ENCODE data around the gene MYCBP2. TPM values are rescaled to one million over a fixed set of nuclear protein-coding genes. Genes with fewer than 3 reads are reported as not detected.

The MYCBP2 gene
- total and polyA plus RNA-seq, 5 donors from 2014 or later: 20.8 to 189 (median 27.8) TPM

DNA sequence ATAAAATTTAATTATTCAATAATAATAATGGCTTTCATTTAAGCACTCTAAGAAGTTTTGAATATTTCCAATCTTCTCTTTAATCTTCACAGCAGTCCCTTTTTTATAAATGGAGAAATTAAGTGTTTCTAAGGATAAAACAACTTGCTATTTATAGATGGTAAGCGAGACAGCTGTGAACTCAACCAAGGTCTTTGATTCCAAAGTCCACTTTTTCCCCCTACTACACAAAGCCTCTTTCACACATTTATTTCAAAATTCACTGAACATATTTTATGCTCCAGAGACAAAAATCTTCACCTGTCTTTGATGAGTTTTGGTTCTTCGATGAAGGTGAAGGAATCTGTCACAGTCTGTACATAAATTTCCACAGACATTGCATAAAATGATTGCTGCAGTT, 265.5 kb downstream of the MYCBP2 start:
- peaks cover 0 to 6% (median 0%) of the 10 kb centered on the region in 4 donors for H3K4me1 Mint-ChIP-seq

GRCh38 chr13:77056886-77057285, 270.0 kb downstream of the MYCBP2 start:
- no peaks in the 10 kb centered on the region for H3K4me1 Mint-ChIP-seq
- no peak for DNase-seq
- Histone ChIP-seq H3K4me1 (ENCODE audit: control insufficient read depth, insufficient read depth, low read length, poor library complexity, severe bottlenecking) (no peaks in the 10 kb centered on the region), H3K9me3 (ENCODE audit: control insufficient read depth in 2 of 2, low read length in 2 of 2) (no peaks in the 10 kb centered on the region), H3K36me3 (ENCODE audit: control insufficient read depth, insufficient read depth, low read length) (peaks cover 80% of the 10 kb centered on the region), H3K27ac (ENCODE audit: insufficient read depth, low read length, poor library complexity, severe bottlenecking) (no peak overlapping the region), H3K27me3 (ENCODE audit: control insufficient read depth, insufficient read depth, low read length) (no peaks in the 10 kb centered on the region), H3K4me3 (ENCODE audit: low read depth, low read length) (no peak overlapping the region)
- no peaks in the 10 kb centered on the region for H3K27me3 Mint-ChIP-seq
- H3K36me3 Mint-ChIP-seq: peaks cover 50% of the 10 kb centered on the region
- peak overlapping the region in 1 of 3 donors; percentile 11 for H3K27ac Mint-ChIP-seq
- H3K4me3 Mint-ChIP-seq: no peak overlapping the region
- no peak for ATAC-seq (ENCODE audit: low read depth in 2 of 2)
- peaks cover 0 to 2% (median 0%) of the 10 kb centered on the region in 7 donors for H3K9me3 Mint-ChIP-seq

More for the DNA sequence above, 265.5 kb downstream of the MYCBP2 start:
- H3K36me3 ChIP-seq (ENCODE audit: control insufficient read depth, insufficient read depth, low read length): peaks cover 84% of the 10 kb centered on the region
- no peak overlapping the region for H3K27ac ChIP-seq (ENCODE audit: insufficient read depth, low read length, poor library complexity, severe bottlenecking)
- H3K27me3 ChIP-seq (ENCODE audit: control insufficient read depth, insufficient read depth, low read length): no peaks in the 10 kb centered on the region
- H3K36me3 Mint-ChIP-seq: peaks cover 54% of the 10 kb centered on the region
- H3K4me3 ChIP-seq (ENCODE audit: low read depth, low read length): no peak overlapping the region
- ATAC-seq (ENCODE audit: low read depth in 2 of 2) (no peak), DNase-seq (no peak)
- H3K9me3 ChIP-seq (ENCODE audit: control insufficient read depth in 2 of 2, low read length in 2 of 2): no peaks in the 10 kb centered on the region
- H3K27ac Mint-ChIP-seq: peak overlapping the region in 1 of 3 donors; percentile 94
- no peaks in the 10 kb centered on the region for H3K9me3 Mint-ChIP-seq
- H3K27me3 Mint-ChIP-seq: no peaks in the 10 kb centered on the region
- no peak overlapping the region for H3K4me3 Mint-ChIP-seq
- H3K4me1 ChIP-seq (ENCODE audit: control insufficient read depth, insufficient read depth, low read length, poor library complexity, severe bottlenecking): no peaks in the 10 kb centered on the region

DNA sequence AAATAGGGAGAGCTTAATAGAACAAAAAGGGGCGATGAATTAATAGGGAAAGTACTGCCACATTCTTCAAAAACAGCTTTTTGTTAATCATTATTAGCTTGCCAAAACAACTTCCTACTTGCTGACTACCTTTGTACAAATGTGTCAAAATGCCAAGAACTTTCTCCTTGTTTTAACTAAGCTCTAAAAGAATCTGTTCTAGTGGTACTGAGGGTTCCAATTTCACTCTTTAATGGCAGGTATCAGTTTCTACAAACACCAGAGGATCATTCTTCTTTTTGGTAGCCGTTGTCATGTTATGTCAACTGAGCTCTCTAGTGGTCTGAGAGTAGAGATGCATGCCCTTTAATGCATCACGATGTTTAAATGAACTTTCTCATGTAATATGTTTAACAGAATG, 270.5 kb downstream of the MYCBP2 start:
- H3K27ac Mint-ChIP-seq: peak overlapping the region in 1 of 3 donors; percentile 11
- H3K4me3 ChIP-seq (ENCODE audit: low read depth, low read length): no peak overlapping the region
- H3K4me1 Mint-ChIP-seq: no peaks in the 10 kb centered on the region
- peaks cover 0 to 2% (median 0%) of the 10 kb centered on the region in 7 donors for H3K9me3 Mint-ChIP-seq
- no peaks in the 10 kb centered on the region for H3K27me3 Mint-ChIP-seq
- ATAC-seq (ENCODE audit: low read depth in 2 of 2) (no peak), DNase-seq (no peak)
- peaks cover 79% of the 10 kb centered on the region for H3K36me3 ChIP-seq (ENCODE audit: control insufficient read depth, insufficient read depth, low read length)
- no peaks in the 10 kb centered on the region for H3K4me1 ChIP-seq (ENCODE audit: control insufficient read depth, insufficient read depth, low read length, poor library complexity, severe bottlenecking)
- H3K9me3 ChIP-seq (ENCODE audit: control insufficient read depth in 2 of 2, low read length in 2 of 2): no peaks in the 10 kb centered on the region
- H3K4me3 Mint-ChIP-seq: no peak overlapping the region
- peaks cover 48% of the 10 kb centered on the region for H3K36me3 Mint-ChIP-seq
- H3K27ac ChIP-seq (ENCODE audit: insufficient read depth, low read length, poor library complexity, severe bottlenecking): no peak overlapping the region
- no peaks in the 10 kb centered on the region for H3K27me3 ChIP-seq (ENCODE audit: control insufficient read depth, insufficient read depth, low read length)

- ATAC-seq (ENCODE audit: low read depth in 2 of 2): no peak
Measured at GRCh38 chr13:77055158-77055557, 271.7 kb downstream of the MYCBP2 start.

DNA sequence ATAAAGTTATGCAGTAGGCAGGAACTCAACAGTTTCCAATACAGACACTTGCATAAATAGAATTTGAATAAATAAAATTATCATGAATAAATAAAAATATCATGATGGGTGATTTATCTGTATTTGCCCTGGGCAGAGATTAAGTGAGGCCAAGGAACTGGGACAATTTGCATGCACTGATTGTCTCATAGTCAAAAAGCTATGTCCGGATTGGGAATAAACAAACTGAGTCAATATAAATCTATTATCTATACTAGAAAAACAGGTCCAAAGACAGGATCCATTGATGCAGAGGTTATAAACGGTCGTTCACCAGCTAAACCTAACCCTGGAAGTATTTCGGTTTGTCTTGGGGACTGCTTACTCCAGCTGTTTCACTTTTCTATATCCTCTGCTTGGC, 273.7 kb downstream of the MYCBP2 start:
- Mint-ChIP-seq H3K4me3 (no peak overlapping the region), H3K4me1 (peaks cover 0 to 4% (median 1%) of the 10 kb centered on the region in 4 donors), H3K36me3 (peaks cover 71% of the 10 kb centered on the region), H3K9me3 (peaks cover 0 to 2% (median 0%) of the 10 kb centered on the region in 7 donors), H3K27ac (no peak overlapping the region), H3K27me3 (no peaks in the 10 kb centered on the region)
- Histone ChIP-seq H3K27me3 (ENCODE audit: control insufficient read depth, insufficient read depth, low read length) (no peaks in the 10 kb centered on the region), H3K27ac (ENCODE audit: insufficient read depth, low read length, poor library complexity, severe bottlenecking) (no peak overlapping the region), H3K36me3 (ENCODE audit: control insufficient read depth, insufficient read depth, low read length) (peaks cover 91% of the 10 kb centered on the region), H3K4me3 (ENCODE audit: low read depth, low read length) (no peak overlapping the region), H3K4me1 (ENCODE audit: control insufficient read depth, insufficient read depth, low read length, poor library complexity, severe bottlenecking) (no peaks in the 10 kb centered on the region), H3K9me3 (ENCODE audit: control insufficient read depth in 2 of 2, low read length in 2 of 2) (no peaks in the 10 kb centered on the region)
- ATAC-seq (ENCODE audit: low read depth in 2 of 2): no peak
- no peak for DNase-seq

More at GRCh38 chr13:77055158-77055557, 271.7 kb downstream of the MYCBP2 start:
- peaks cover 52% of the 10 kb centered on the region for H3K36me3 Mint-ChIP-seq
- peaks cover 0 to 2% (median 0%) of the 10 kb centered on the region in 7 donors for H3K9me3 Mint-ChIP-seq
- no peak for DNase-seq
- no peak overlapping the region for H3K4me3 Mint-ChIP-seq
- no peaks in the 10 kb centered on the region for H3K9me3 ChIP-seq (ENCODE audit: control insufficient read depth in 2 of 2, low read length in 2 of 2)
- H3K4me3 ChIP-seq (ENCODE audit: low read depth, low read length): no peak overlapping the region
- H3K4me1 Mint-ChIP-seq: no peaks in the 10 kb centered on the region
- H3K4me1 ChIP-seq (ENCODE audit: control insufficient read depth, insufficient read depth, low read length, poor library complexity, severe bottlenecking): no peaks in the 10 kb centered on the region
- no peaks in the 10 kb centered on the region for H3K27me3 Mint-ChIP-seq
- peak overlapping the region in 2 of 3 donors; percentile 1 to 89 for H3K27ac Mint-ChIP-seq
- no peak overlapping the region for H3K27ac ChIP-seq (ENCODE audit: insufficient read depth, low read length, poor library complexity, severe bottlenecking)
- no peaks in the 10 kb centered on the region for H3K27me3 ChIP-seq (ENCODE audit: control insufficient read depth, insufficient read depth, low read length)
- peaks cover 83% of the 10 kb centered on the region for H3K36me3 ChIP-seq (ENCODE audit: control insufficient read depth, insufficient read depth, low read length)

DNA sequence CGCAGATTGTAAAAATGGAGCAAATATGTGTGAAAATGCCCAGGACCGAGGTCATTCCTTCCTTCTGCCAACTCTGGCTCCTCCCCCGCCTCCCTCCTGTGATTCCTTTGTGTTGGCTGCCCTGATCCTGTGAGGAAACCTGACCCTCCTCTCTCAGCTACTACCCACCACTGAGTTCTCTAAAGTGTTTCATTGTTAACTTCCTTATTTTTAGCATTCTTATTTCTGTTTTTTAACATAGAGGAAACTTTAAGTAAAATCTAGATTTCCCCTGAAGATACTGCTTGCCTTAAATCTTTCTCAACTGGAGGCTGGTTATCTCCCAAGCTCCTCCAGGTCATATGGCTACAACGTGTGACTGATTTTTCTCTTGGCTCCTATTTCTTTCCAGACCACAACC, 278.2 kb downstream of the MYCBP2 start:
- ATAC-seq (ENCODE audit: low read depth in 2 of 2) (no peak), DNase-seq (no peak)
- H3K4me3 ChIP-seq (ENCODE audit: low read depth, low read length): no peak overlapping the region
- Mint-ChIP-seq H3K27ac (peak overlapping the region in 2 of 3 donors; percentile 42 to 44), H3K36me3 (peaks cover 61% of the 10 kb centered on the region), H3K4me3 (no peak overlapping the region), H3K27me3 (no peaks in the 10 kb centered on the region), H3K9me3 (no peaks in the 10 kb centered on the region), H3K4me1 (peaks cover 0 to 4% (median 1%) of the 10 kb centered on the region in 4 donors)
- no peak overlapping the region for H3K27ac ChIP-seq (ENCODE audit: insufficient read depth, low read length, poor library complexity, severe bottlenecking)
- H3K27me3 ChIP-seq (ENCODE audit: control insufficient read depth, insufficient read depth, low read length): no peaks in the 10 kb centered on the region
- H3K9me3 ChIP-seq (ENCODE audit: control insufficient read depth in 2 of 2, low read length in 2 of 2): no peaks in the 10 kb centered on the region
- H3K36me3 ChIP-seq (ENCODE audit: control insufficient read depth, insufficient read depth, low read length): peaks cover 75% of the 10 kb centered on the region
- no peaks in the 10 kb centered on the region for H3K4me1 ChIP-seq (ENCODE audit: control insufficient read depth, insufficient read depth, low read length, poor library complexity, severe bottlenecking)

- peaks cover 0 to 8% (median 2%) of the 10 kb centered on the region in 4 donors for H3K4me1 Mint-ChIP-seq
- no peak for DNase-seq
- no peaks in the 10 kb centered on the region for H3K27me3 Mint-ChIP-seq
- peaks cover 60% of the 10 kb centered on the region for H3K36me3 Mint-ChIP-seq
- H3K9me3 Mint-ChIP-seq: no peaks in the 10 kb centered on the region
- H3K4me3 Mint-ChIP-seq: no peak overlapping the region
- H3K27me3 ChIP-seq (ENCODE audit: control insufficient read depth, insufficient read depth, low read length): no peaks in the 10 kb centered on the region
- H3K36me3 ChIP-seq (ENCODE audit: control insufficient read depth, insufficient read depth, low read length): peaks cover 67% of the 10 kb centered on the region
- H3K27ac Mint-ChIP-seq: no peak overlapping the region
- no peak for ATAC-seq (ENCODE audit: low read depth in 2 of 2)
- H3K4me3 ChIP-seq (ENCODE audit: low read depth, low read length): no peak overlapping the region
- H3K9me3 ChIP-seq (ENCODE audit: control insufficient read depth in 2 of 2, low read length in 2 of 2): no peaks in the 10 kb centered on the region
- no peak overlapping the region for H3K27ac ChIP-seq (ENCODE audit: insufficient read depth, low read length, poor library complexity, severe bottlenecking)
- H3K4me1 ChIP-seq (ENCODE audit: control insufficient read depth, insufficient read depth, low read length, poor library complexity, severe bottlenecking): no peaks in the 10 kb centered on the region
Measured at GRCh38 chr13:77047649-77048343, 279.1 kb downstream of the MYCBP2 start.
